Lung microvascular endothelial cell (primary cell): Measurements from ENCODE around the gene SPATA25. TPM values are rescaled to one million over a fixed set of nuclear protein-coding genes. Genes with fewer than 3 reads are reported as not detected.
A peak's percentile ranks its signal among the peaks of the same experiment; 100 is the strongest.
"Not testable (repeated sequence)": the region's sequence is repeated elsewhere in the genome, so short reads cannot be mapped to it uniquely, and the experiment has no call there.

Experiments used
- DNase-seq, 2 donors: peaks; one replicate each; pipeline versions ENCODE4 v3.0.0 to v3.0.0-alpha.2; 2010; ENCODE audit warnings: low read depth in 2 of 2
- total RNA-seq: library from RNA; depleted of rRNA; stranded (reverse); fragments of >200 nt; gene quantifications from 2 replicates; pipeline ENCODE4 v1.2.1, GENCODE V29; 2014

The SPATA25 gene
- total RNA-seq, 1 donor from 2014 or later, result 0.79 TPM

GRCh38 chr20:45917790-45918141, 30.3 kb upstream of the SPATA25 start:
- DNase-seq, result no peak

DNA sequence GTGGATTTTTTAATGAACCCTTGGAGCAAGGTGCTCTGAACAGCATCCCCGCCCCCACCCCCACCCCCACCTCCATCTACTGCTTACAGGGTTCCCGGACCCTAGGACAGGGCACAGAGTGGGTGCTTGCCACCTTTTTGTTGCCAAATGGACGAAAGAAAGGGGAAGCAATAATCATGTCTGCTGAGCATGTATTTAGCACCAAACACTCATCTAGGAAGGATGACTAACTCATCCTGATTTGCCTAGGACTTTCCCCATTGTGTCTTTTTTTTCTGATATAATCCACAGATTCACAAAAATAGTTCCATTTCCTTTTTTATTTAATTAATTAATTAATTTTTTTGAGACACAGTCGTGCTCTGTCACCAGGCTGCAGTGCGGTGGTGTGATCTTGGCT, 25.7 kb upstream of the SPATA25 start:
- peak; percentile 63 to 80 for DNase-seq

- no peak for DNase-seq
Measured at GRCh38 chr20:45912344-45912682, 24.9 kb upstream of the SPATA25 start.

- DNase-seq, result peak; percentile 39 to 70
Measured at GRCh38 chr20:45911486-45912343, 24.3 kb upstream of the SPATA25 start, which contains the start of gene PLTP. Gene PLTP (minus strand): TSS chr20:45912155. CDS start chr20:45911452, 703 bp downstream.

DNA sequence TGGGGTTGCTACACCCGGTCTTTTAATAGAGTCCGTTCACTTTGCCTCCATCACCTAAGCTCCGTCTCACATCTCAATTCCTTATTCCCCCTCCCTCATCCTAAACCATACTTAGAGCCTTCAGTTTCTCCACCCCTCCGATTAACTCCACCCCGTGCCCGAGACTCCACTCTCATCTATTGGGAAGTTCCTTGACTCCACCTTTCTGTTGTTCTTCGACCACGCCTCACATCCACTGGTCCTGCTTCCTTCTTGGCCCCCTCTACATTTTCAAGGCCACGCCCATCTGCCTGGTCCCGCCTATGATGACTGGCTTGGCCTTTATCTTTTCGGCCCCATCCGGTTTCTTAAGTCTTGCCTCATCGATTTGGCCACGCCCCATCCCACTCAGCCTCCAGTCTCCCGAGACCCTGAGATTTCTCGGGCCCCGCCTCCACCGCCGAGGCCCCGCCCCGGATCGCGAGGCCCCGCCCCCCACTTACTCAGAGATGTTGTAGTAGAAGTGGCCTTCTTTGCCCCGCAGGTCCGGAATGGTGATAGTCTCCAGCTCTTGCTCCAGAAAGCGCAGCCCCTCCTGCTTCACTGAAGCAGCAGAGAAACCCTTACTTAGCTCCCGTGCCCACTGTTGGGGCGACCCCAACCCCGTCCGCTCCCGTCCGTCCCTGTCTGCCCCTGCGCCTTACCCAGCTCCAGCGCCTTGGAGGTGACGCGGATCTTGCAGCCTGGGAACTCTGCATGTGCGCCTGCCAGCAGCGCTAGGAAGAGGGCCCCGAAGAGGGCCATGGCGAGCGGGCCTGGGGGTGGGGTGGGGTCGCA, 23.5 kb upstream of the SPATA25 start:
- peak; percentile 51 to 100 for DNase-seq

DNA sequence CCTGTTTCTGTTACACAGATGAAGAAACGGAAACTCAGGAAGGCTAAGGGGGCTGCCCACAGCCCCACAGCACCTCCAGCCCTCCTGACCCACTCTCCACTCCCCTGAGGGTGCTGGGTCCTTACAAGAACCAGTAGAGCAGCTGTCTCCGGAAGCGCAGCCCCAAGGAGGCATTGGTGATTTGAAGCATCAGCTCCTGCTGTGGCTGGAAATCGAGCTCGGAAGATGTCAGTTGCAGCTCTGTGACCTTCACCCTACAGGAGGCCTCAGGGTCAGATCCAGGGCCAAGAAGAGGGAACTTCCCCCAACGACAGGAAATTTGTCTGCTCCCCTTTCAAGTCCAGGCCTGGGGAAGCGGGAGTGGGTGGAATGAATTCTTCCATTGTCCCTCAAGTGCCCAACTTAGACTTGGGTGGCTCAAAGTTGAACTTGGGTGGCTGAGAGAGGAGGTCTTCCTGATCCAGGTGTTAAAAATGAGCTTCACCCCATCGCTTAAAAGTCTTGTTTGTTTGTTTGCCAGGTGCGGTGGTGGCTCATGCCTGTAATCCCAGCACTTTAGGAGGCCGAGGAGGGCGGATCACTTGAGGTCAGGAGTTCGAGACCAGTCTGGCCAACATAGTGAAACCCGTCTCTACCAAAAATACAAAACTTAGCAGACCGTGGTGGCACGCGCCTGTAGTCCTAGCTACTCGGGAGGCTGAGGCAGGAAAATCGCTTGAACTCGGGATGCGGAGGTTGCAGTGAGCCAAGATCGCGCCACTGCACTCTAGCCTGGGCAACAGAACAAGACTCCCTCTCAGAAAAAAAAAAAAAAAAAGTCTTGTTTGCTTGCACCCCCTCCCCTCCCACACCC, 22.6 kb upstream of the SPATA25 start:
- DNase-seq, result no peak

- DNase-seq, result no peak
Measured at GRCh38 chr20:45909336-45909808, 21.9 kb upstream of the SPATA25 start.

DNA sequence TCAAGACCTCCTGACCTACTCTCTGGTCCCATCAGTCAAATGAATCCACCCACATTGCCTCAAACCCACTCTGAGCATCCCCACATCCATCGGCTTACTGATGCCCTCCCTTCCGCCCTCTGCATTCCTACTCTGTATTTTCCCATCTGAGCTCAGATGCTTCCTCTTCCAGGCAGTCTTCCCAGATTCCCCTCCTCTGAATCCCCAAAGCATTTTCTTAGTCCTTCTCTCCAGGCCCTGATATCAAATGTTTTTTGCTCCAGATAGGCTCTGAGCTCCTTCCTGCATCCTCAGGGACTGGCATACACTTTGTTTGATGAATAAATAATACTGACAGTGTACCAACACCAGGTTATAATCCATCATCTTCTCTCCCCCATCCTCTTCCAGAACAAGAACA, 20.7 kb upstream of the SPATA25 start:
- no peak for DNase-seq

DNA sequence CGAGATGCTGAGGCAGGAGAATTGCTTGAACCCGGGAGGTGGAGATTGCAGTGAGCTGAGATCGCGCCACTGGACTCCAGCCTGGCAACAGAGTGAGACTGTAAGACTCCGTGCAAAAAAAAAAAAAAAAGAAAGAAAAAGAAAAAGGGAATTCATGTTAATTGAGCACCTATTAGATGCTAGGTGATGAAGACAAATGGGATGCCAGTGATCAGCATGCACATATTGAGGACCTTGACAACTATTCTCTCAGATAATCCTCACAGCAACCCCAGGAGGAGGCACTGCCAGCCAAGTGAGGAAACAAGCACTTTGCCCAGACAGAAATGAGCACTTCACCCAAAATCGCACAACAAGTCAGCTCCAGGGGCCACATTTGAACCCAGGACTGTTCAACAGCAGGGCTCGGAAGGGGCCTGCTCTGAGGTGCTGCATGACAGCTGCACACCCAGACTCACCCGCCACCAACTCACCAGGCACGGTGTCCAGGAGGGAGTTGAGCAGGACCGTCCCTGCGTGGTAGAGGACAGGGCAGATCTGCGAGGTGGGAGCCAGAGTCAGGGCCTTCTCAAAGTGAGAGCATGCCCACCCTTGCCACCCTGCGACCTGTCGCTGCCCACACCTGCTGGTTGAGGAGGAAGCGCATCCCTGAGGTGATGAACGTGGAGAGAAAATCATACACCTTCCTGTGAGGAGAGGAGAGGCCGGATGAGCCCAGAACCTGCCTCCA, 20.0 kb upstream of the SPATA25 start:
- no peak for DNase-seq

- DNase-seq, result no peak
Measured at GRCh38 chr20:45905505-45906079, 18.2 kb upstream of the SPATA25 start.

GRCh38 chr20:45904583-45905504, 17.4 kb upstream of the SPATA25 start:
- DNase-seq, result no peak

- no peak for DNase-seq
Measured at GRCh38 chr20:45902199-45902701, 14.8 kb upstream of the SPATA25 start.

GRCh38 chr20:45901332-45901731, 13.9 kb upstream of the SPATA25 start:
- DNase-seq, result not testable (repeated sequence)

- no peak for DNase-seq
Measured at GRCh38 chr20:45899046-45899835, 11.8 kb upstream of the SPATA25 start.

DNA sequence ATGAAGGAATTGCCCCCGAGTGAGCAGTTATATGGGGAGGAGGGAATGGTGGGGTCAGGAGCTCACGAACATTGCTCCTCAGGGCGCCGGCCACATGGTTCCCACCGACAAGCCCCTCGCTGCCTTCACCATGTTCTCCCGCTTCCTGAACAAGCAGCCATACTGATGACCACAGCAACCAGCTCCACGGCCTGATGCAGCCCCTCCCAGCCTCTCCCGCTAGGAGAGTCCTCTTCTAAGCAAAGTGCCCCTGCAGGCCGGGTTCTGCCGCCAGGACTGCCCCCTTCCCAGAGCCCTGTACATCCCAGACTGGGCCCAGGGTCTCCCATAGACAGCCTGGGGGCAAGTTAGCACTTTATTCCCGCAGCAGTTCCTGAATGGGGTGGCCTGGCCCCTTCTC, 10.9 kb upstream of the SPATA25 start:
- DNase-seq, result no peak

DNA sequence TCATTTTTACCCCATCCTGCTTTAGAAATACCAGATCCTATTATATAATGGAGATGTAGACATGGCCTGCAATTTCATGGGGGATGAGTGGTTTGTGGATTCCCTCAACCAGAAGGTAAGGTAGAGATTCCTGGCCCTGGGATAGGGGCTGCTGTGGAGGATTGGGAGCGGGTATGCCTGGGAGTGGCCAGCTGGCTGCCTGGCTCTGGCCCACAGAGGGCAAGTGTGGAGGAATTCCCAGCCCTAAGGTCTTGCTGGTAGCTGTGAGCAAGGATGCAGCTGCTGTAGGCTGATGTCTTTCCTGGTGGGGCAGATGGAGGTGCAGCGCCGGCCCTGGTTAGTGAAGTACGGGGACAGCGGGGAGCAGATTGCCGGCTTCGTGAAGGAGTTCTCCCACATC, 10.3 kb upstream of the SPATA25 start:
- DNase-seq, result no peak

- no peak for DNase-seq
Measured at GRCh38 chr20:45897289-45897688, 9.9 kb upstream of the SPATA25 start.

DNA sequence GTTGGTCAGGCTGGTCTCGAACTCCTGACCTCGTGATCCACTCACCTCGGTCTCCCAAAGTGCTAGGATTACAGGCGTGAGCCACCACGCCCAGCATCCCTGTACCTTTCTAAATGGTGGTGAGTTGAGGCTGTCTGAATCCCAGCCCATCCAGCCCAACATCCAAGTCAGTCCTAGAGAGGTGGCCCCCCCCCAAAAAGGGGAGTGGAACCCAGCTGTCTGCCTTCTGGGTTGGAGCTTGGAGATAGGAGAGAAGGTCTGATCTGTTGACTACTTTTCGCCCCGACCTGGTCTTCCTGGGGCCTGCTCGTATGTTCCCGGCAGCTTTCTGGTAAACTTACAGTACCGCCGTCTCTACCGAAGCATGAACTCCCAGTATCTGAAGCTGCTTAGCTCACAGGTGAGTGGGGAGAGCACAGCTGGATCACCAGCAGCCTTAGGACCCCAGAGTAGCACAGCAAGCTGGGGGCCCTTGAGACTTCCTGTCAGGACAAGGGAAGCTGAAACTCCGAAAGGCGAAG, 9.3 kb upstream of the SPATA25 start:
- DNase-seq, result no peak
